ENCODE measurements around the gene NCOA3. TPM values are rescaled to one million over a fixed set of nuclear protein-coding genes. Genes with fewer than 3 reads are reported as not detected.

Gene NCOA3
- total RNA-seq, 1 experiment from 2014 or later, result 31.1 TPM

DNA sequence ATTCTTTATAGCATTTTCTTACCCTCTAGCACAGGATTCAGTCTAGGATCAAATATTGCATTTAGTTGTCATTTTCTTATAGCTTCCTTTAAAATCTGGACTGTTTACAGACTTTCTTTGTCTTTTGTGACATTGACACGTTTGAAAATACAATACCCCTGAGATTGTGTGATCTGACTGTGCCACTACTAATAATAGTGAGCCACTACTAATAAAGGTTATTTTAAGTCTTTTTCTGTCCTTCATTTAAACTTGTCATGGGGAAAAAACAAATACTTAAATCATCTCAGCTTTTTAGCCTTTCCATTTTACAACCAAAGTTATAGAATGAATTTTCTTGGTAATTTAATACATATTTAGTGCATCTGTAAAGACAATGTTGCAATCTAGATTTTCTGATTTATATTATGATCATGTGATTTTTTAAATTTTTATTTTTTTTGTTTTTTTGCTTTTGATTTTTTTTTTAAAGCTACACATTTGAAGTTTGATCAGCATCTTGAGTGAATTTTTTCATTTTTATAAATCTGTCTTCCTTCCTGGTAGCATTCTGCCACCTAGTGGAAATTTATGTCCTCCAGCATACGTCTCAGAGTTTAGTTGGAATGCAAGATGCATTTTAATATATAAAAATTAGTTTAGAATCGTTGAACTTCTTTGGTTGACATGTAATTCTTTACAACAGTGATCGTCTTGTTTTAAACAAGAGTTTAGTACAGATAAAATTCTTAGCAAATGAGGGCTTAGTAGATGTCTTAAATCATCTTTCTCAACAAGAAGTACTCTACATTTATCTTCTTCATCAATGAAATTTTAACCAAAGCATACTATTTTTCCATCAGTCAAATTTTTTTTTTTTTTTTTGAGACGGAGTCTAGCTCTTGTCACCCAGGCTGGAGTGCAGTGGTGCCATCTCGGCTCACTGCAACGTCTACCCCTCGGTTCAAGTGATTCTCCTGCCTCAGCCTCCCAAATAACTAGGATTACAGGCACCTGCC is 119.4 kb downstream of the NCOA3 start:
- Histone ChIP-seq H3F3A (ENCODE audit: low read length, unreplicated experiment) (no peaks in the 10 kb centered on the region), H3K4me3 (ENCODE audit: low read length) (no peak overlapping the region), H3K27me3 (ENCODE audit: low read length) (no peaks in the 10 kb centered on the region), H3K79me2 (ENCODE audit: low read length) (no peaks in the 10 kb centered on the region), H4K20me1 (ENCODE audit: low read length) (no peaks in the 10 kb centered on the region), H3K4me2 (ENCODE audit: low read length) (no peak overlapping the region), H3K4me1 (ENCODE audit: insufficient read depth, low read length) (peaks cover 5% of the 10 kb centered on the region; the same call in 1 of the 2 replicates), H3K36me3 (ENCODE audit: low read depth, low read length) (peaks cover 15% of the 10 kb centered on the region; the same call in 1 of the 2 replicates), H3K9me2 (replicated peaks; ENCODE audit: low read length) (no peaks in the 10 kb centered on the region), H3K9ac (ENCODE audit: low read length) (no peak overlapping the region), H3K27ac (ENCODE audit: low read length) (no peak overlapping the region), H3K9me3 (ENCODE audit: low read length) (no peaks in the 10 kb centered on the region), H2AFZ (ENCODE audit: low read length) (no peak overlapping the region)
- ATAC-seq, result 0 out of 2 replicates have a peak, but pooled peaks have one; percentile 38
- intact Hi-C loops (cut with micrococcal nuclease), result loop anchor here (1.0 to 5.0 kb wide), 7 partner anchors 44 to 425 kb away; no protein-coding TSS in a partner anchor
- ChIA-PET CTCF (interaction anchor here (0.5 to 1.5 kb wide), 11 partner anchors 11 to 932 kb away, joined by 3 to 18 read pairs (median 5); partner anchors contain the start of gene TP53RK), POLR2A (ENCODE audit: unreplicated experiment) (interaction anchor here (0.6 to 1.0 kb wide), 3 partner anchors 53 to 237 kb away, joined by 3 to 6 read pairs (median 3); no protein-coding TSS in a partner anchor)
- no TSS peak for BruUV-seq (replicated peaks)
- DNase-seq, result peak; percentile 86
- no peak for TF ChIP-seq EZH2phosphoT487 (IDR thresholded peaks at IDR 0.05; ENCODE audit: borderline replicate concordance, low read length)
- TF ChIP-seq CTCF (conservative IDR thresholded peaks at IDR 0.05; ENCODE audit: low read depth, low read length), result peak; percentile 92

DNA sequence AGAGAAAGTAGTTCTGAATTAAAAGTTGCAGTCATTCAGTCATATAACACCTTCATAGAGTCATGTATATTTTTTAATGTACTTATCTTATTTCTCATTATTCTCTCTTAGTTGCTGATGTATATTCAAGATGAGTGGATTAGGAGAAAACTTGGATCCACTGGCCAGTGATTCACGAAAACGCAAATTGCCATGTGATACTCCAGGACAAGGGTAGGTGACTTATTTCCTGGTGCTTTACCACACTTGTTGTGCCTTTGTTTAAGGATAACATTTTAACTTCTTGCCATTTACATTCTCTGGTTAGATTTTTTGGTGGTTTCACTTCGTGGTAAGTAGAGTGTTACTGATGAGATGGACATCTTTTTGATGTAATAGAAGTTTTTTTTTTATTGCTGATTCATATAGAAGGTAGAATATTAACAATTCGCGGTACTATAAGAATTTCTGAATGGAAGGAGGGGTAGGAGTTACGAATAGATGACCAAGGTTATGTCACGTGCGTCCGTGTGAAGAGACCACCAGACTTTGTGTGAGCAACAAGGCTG is 120.5 kb downstream of the NCOA3 start:
- no peaks in the 10 kb centered on the region for H3K27me3 ChIP-seq (ENCODE audit: low read length)
- H2AFZ ChIP-seq (ENCODE audit: low read length), result no peak overlapping the region
- H3F3A ChIP-seq (ENCODE audit: low read length, unreplicated experiment), result no peaks in the 10 kb centered on the region
- no peaks in the 10 kb centered on the region for H4K20me1 ChIP-seq (ENCODE audit: low read length)
- no peak overlapping the region for H3K9ac ChIP-seq (ENCODE audit: low read length)
- peaks cover 5% of the 10 kb centered on the region; the same call in 1 of the 2 replicates for H3K4me1 ChIP-seq (ENCODE audit: insufficient read depth, low read length)
- H3K79me2 ChIP-seq (ENCODE audit: low read length), result no peaks in the 10 kb centered on the region
- H3K9me2 ChIP-seq (replicated peaks; ENCODE audit: low read length), result no peaks in the 10 kb centered on the region
- no TSS peak for BruUV-seq (replicated peaks)
- peak; percentile 59 for ATAC-seq
- no peak overlapping the region for H3K4me2 ChIP-seq (ENCODE audit: low read length)
- peaks cover 22% of the 10 kb centered on the region; the same call in 1 of the 2 replicates for H3K36me3 ChIP-seq (ENCODE audit: low read depth, low read length)
- TF ChIP-seq CTCF (conservative IDR thresholded peaks at IDR 0.05; ENCODE audit: low read depth, low read length), result no peak
- H3K4me3 ChIP-seq (ENCODE audit: low read length), result no peak overlapping the region
- ChIA-PET POLR2A (ENCODE audit: unreplicated experiment) (no interaction called here), CTCF (no interaction called here)
- intact Hi-C loops (cut with micrococcal nuclease), result loop anchor here (5.0 kb wide), 1 partner anchor 45 kb away; no protein-coding TSS in a partner anchor
- DNase-seq, result no peak
- no peaks in the 10 kb centered on the region for H3K9me3 ChIP-seq (ENCODE audit: low read length)
- H3K27ac ChIP-seq (ENCODE audit: low read length), result no peak overlapping the region
